HepG2 (cell line): Measurements from ENCODE around the gene MPP3. TPM values are rescaled to one million over a fixed set of nuclear protein-coding genes. Genes with fewer than 3 reads are reported as not detected.

ENCODE experiments used
- MXI1 ChIP-seq: IDR thresholded peaks from 3 replicates; pipeline ENCODE4 v1.6.1; 2012; ENCODE audit warnings: low read depth, low read length, inconsistent platforms, borderline replicate concordance
- MZF1 ChIP-seq: sonication (generic); formaldehyde crosslinking; IDR thresholded peaks from 2 replicates; pipeline ENCODE4 v1.8.1; 2023; ENCODE audit warnings: mild to moderate bottlenecking, missing genetic modification reagents, borderline replicate concordance
- RAD21 ChIP-seq: fragments of 450-650 bp; formaldehyde crosslinking; IDR thresholded peaks from 2 replicates; pipeline ENCODE4 v1.5.0; 2020; ENCODE audit warnings: mild to moderate bottlenecking
- RNF219 ChIP-seq: sonication (generic); formaldehyde crosslinking; IDR thresholded peaks from 2 replicates; pipeline ENCODE4 v1.5.0; 2020; ENCODE audit warnings: mild to moderate bottlenecking, missing genetic modification reagents
- SIX4 ChIP-seq: sonication (generic); formaldehyde crosslinking; IDR thresholded peaks from 2 replicates; pipeline ENCODE4 v1.4.0; 2020; ENCODE audit warnings: missing genetic modification reagents
- SSRP1 ChIP-seq: IDR thresholded peaks from 2 replicates; pipeline ENCODE4 v1.6.1; 2016; ENCODE audit warnings: control low read depth
- TEAD2 ChIP-seq: sonication (generic); formaldehyde crosslinking; IDR thresholded peaks from 2 replicates; pipeline ENCODE4 v1.9.0; 2021; ENCODE audit warnings: missing genetic modification reagents
- ZBTB26 ChIP-seq: IDR thresholded peaks from 2 replicates; pipeline ENCODE4 v1.6.1; 2016; ENCODE audit warnings: missing compliant biosample characterization, missing genetic modification reagents, borderline replicate concordance
- ZHX2 ChIP-seq, 2 experiments: sonication (generic) in 1 of 2; formaldehyde crosslinking in 1 of 2; IDR thresholded peaks; 2 replicates each; pipeline versions ENCODE4 v1.6.1 to v1.9.0; 2014 to 2022; ENCODE audit warnings: antibody characterized with exemption in 1 of 2, borderline replicate concordance in 1 of 2, inconsistent platforms in 1 of 2, low read depth in 1 of 2, missing genetic modification reagents in 1 of 2
- ZMAT3 ChIP-seq: sonication (generic); formaldehyde crosslinking; conservative IDR thresholded peaks from 2 replicates; pipeline ENCODE4 v1.7.0; 2021; ENCODE audit warnings: missing genetic modification reagents
- ZMYM3 ChIP-seq: sonication (generic); formaldehyde crosslinking; IDR thresholded peaks from 2 replicates; pipeline ENCODE4 v1.5.1; 2020; ENCODE audit warnings: mild to moderate bottlenecking, missing genetic modification reagents
- ZNF12 ChIP-seq: sonication (generic); formaldehyde crosslinking; IDR thresholded peaks from 2 replicates; pipeline ENCODE4 v1.5.0; 2020; ENCODE audit warnings: missing genetic modification reagents
- ZNF496 ChIP-seq: sonication (generic); formaldehyde crosslinking; IDR thresholded peaks from 2 replicates; pipeline ENCODE4 v1.8.1; 2023; ENCODE audit warnings: mild to moderate bottlenecking, moderate library complexity, missing genetic modification reagents; ENCODE audit not compliant: insufficient replicate concordance
- ZNF660 ChIP-seq: sonication (generic); formaldehyde crosslinking; IDR thresholded peaks from 2 replicates; pipeline ENCODE4 v1.5.1; 2020; ENCODE audit warnings: mild to moderate bottlenecking, low read depth, missing genetic modification reagents, borderline replicate concordance
- ZNF747 ChIP-seq: sonication (generic); formaldehyde crosslinking; IDR thresholded peaks from 2 replicates; pipeline ENCODE4 v1.8.1; 2023; ENCODE audit warnings: missing genetic modification reagents, mild to moderate bottlenecking, borderline replicate concordance
- ZNF772 ChIP-seq: sonication (generic); formaldehyde crosslinking; IDR thresholded peaks from 2 replicates; pipeline ENCODE4 v1.5.0; 2020; ENCODE audit warnings: mild to moderate bottlenecking, missing genetic modification reagents
- ZNF788 ChIP-seq: sonication (generic); formaldehyde crosslinking; IDR thresholded peaks from 2 replicates; pipeline ENCODE4 v1.5.0; 2020; ENCODE audit warnings: mild to moderate bottlenecking, missing genetic modification reagents, borderline replicate concordance
- ZNF850 ChIP-seq: sonication (generic); formaldehyde crosslinking; conservative IDR thresholded peaks from 2 replicates; pipeline ENCODE4 v1.9.0; 2021; ENCODE audit warnings: mild to moderate bottlenecking, missing genetic modification reagents
- polyA plus RNA-seq, 8 experiments: library from polyadenylated mRNA; depleted of rRNA in 3 of 8; stranded (reverse) in 7 of 8; unstranded in 1 of 8; fragments of >200 nt; fragmentation: Illumina TruSeq in 4 of 8; extraction: Trizol in 4 of 8; gene quantifications; 2 replicates each; pipeline versions ENCODE4 v1.2.1 to v1.2.3, GENCODE V29; 2011 to 2016; ENCODE audit warnings: low read depth in 4 of 8, missing spikeins in 1 of 8, mixed read lengths in 1 of 8; ENCODE audit not compliant: insufficient read depth in 1 of 8
- total RNA-seq, 5 experiments: library from RNA; depleted of rRNA; stranded (reverse); fragments of >200 nt; fragmentation: Illumina TruSeq; extraction: Trizol; gene quantifications; 2 replicates each; pipeline ENCODE4 v1.2.3, GENCODE V29; 2016; ENCODE audit warnings: low read depth in 1 of 5

The MPP3 gene
- total and polyA plus RNA-seq, 2 of the 13 experiments (the other 11 are each of a cell fraction or from before 2014, with no cell fraction given) = 0.91 to 1.8 TPM

GRCh38 chr17:43778337-43779144 is 54.4 kb downstream of the MPP3 start, which contains the start of gene DUSP3 (continued):
- TF ChIP-seq ZMYM3 (CRISPR knock-in tag) (no peak), ZNF660 (CRISPR knock-in tag) (no peak), TEAD2 (CRISPR knock-in tag) (0 out of 2 replicates have a peak, but pooled peaks have one; percentile 49), ZNF850 (CRISPR knock-in tag) (no peak), SIX4 (CRISPR knock-in tag) (no peak), ZNF12 (CRISPR knock-in tag) (peak; percentile 6; the same call in 1 of the 2 replicates), ZNF788 (peak; percentile 91), SSRP1 (CRISPR knock-in tag) (no peak), ZNF496 (CRISPR knock-in tag) (no peak), MZF1 (CRISPR knock-in tag) (no peak), ZMAT3 (CRISPR knock-in tag) (0 out of 2 replicates have a peak, but pooled peaks have one; percentile 39), ZBTB26 (CRISPR knock-in tag) (0 out of 2 replicates have a peak, but pooled peaks have one; percentile 43), ZNF747 (CRISPR knock-in tag) (no peak), ZHX2 (IDR thresholded peaks at IDR 0.05; ENCODE audit: low read depth) (peak; percentile 90), ZHX2 (CRISPR knock-in tag; IDR thresholded peaks at IDR 0.05; ENCODE audit: borderline replicate concordance) (peak; percentile 86; the same call in 1 of the 2 replicates), ZNF772 (CRISPR knock-in tag) (no peak; the same call in none of the 2 replicates), RAD21 (CRISPR knock-in tag) (peak; percentile 35), RNF219 (CRISPR knock-in tag) (no peak), MXI1 (peak; percentile 93)
